ENCODE measurements around the gene TIGD7.
"Not testable (repeated sequence)": the region's sequence is repeated elsewhere in the genome, so short reads cannot be mapped to it uniquely, and the experiment has no call there.

TIGD7 gene

DNA sequence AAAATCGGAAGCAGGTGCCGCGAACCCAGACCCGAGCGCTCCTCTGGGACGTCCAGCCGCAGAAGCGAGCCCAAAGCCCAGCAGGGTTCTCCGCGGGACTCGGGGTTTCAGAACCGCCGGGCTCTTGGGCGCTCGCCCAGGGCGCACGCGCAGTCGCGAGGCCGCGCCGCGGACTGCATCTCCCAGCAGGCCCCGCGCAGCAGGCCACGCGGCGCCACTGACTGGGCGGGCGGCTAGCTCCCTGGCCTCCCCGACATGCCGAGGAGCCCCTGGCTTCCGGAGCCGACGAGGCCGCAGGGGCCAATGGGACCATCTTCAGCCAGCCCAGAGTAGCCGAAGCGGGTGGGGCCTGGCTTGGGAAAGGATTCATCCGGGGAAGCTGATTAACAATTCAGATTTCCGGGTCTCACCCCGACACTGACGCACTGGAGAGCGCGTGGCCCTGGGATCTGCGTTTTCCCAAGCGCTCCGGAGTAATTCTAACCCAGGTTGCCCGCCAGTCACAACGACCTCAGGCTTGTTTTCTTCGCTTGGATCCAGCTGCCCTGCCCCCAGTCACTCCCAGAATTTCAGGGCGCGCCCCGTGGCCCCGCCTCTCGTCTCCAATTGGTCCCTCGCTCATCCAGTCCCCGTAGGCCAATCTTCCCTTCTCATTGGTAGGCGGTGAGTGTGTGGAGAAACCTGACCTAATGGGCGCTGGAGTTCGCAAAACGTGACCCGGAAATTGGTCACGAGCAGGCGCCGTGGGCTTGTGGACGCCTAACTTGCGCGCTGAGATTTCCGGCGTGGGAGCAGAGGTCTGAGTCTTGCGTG, 22.3 kb downstream of the TIGD7 start, which contains the start of gene ZNF263:
ZNF263 (plus strand) TSS at position 762 of the 813 bp plus-strand sequence. CDS start 328 bp downstream, outside the sequence.
- Histone ChIP-seq H3K27ac (ENCODE audit: low read length) (peak within 1 kb of the TSS; percentile 100), H3K36me3 (ENCODE audit: control insufficient read depth in 2 of 2, insufficient read depth in 2 of 2, low read length in 2 of 2) (peaks cover 12 to 18% of the 10 kb centered on the region in 2 donors), H3K27me3 (ENCODE audit: control insufficient read depth in 1 of 2, insufficient read depth in 2 of 2, low read length in 2 of 2) (no peaks in the 10 kb centered on the region), H3K4me3 (ENCODE audit: low read length in 2 of 2) (peak within 1 kb of the TSS; percentile 99), H3K4me1 (ENCODE audit: control insufficient read depth, insufficient read depth, low read length) (peaks cover 22% of the 10 kb centered on the region), H3K9me3 (ENCODE audit: control insufficient read depth in 2 of 2, low read length in 2 of 2) (peaks cover 0 to 13% of the 10 kb centered on the region in 2 donors), H3K9ac (ENCODE audit: low read length in 2 of 2) (peak within 1 kb of the TSS; percentile 93 to 99)

DNA sequence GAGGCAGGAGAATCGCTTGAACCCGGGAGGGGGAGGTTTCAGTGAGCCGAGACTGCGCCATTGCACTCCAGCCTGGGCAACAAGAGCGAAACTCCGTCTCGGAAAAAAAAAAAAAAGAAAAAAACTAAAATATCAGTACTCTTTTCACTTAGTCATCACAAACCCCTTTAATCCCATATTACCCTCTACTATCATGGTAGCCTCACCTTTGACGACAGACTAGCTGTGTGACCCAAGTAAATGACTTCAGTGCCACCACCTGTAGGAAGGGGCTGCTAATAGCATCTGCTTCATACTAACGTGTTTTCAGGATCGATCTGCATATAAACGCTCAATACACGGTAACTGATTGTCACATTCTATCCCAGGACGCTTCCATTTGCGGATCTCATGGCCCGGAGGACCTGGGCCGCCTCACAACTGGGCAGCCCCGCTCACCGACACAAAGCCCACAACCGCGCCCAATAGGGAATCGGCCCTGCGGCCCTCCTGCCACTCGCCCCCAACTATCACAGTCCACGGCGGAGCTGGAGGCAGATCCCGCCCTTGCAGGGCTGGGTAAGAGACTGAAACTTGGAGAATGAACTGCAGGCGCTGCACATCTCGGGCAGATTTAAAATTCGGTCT, 23.0 kb downstream of the TIGD7 start:
- peaks cover 22% of the 10 kb centered on the region for H3K4me1 ChIP-seq (ENCODE audit: control insufficient read depth, insufficient read depth, low read length)
- H3K36me3 ChIP-seq (ENCODE audit: control insufficient read depth in 2 of 2, insufficient read depth in 2 of 2, low read length in 2 of 2) = peaks cover 12 to 18% of the 10 kb centered on the region in 2 donors
- H3K27ac ChIP-seq (ENCODE audit: low read length) = peak overlapping the region; percentile 100
- no peaks in the 10 kb centered on the region for H3K27me3 ChIP-seq (ENCODE audit: control insufficient read depth in 1 of 2, insufficient read depth in 2 of 2, low read length in 2 of 2)
- peak overlapping the region; percentile 99 for H3K4me3 ChIP-seq (ENCODE audit: low read length in 2 of 2)
- peak overlapping the region; percentile 93 to 99 for H3K9ac ChIP-seq (ENCODE audit: low read length in 2 of 2)
- H3K9me3 ChIP-seq (ENCODE audit: control insufficient read depth in 2 of 2, low read length in 2 of 2) = peaks cover 0 to 10% of the 10 kb centered on the region in 2 donors

DNA sequence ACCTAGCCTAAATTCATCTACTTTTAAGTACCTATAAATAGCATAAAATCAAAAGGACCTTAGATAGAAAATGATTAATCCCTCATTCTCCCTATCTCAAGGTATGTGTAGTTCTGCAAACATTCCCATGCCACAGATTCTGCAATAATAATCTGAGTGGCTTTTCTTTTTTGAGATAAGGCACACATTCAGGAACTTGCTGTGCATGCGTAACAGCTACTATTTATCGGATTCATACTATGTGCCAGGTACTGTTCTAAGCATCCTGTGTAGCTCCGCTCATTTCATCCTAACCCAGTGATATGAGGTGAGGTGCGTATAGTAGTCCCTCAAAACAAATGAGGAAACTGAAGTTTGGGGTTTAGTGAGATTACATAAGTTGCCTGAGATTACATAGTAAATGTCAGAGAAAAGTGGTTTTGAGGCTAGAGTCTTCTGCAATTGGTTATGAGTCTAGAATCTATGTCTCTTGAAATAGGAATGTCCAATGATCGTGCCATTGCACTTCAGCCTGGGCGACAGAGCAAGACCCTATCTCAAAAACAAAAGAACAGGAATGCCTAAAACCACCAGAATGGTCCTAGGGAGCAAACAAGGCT, 23.9 kb downstream of the TIGD7 start:
- H3K27me3 ChIP-seq (ENCODE audit: control insufficient read depth in 1 of 2, insufficient read depth in 2 of 2, low read length in 2 of 2) = no peaks in the 10 kb centered on the region
- no peak overlapping the region for H3K4me3 ChIP-seq (ENCODE audit: low read length in 2 of 2)
- H3K9ac ChIP-seq (ENCODE audit: low read length in 2 of 2) = no peak overlapping the region
- H3K9me3 ChIP-seq (ENCODE audit: control insufficient read depth in 2 of 2, low read length in 2 of 2) = peaks cover 0 to 10% of the 10 kb centered on the region in 2 donors
- peaks cover 7 to 14% of the 10 kb centered on the region in 2 donors for H3K36me3 ChIP-seq (ENCODE audit: control insufficient read depth in 2 of 2, insufficient read depth in 2 of 2, low read length in 2 of 2)
- H3K27ac ChIP-seq (ENCODE audit: low read length) = no peak overlapping the region
- H3K4me1 ChIP-seq (ENCODE audit: control insufficient read depth, insufficient read depth, low read length) = peaks cover 22% of the 10 kb centered on the region

DNA sequence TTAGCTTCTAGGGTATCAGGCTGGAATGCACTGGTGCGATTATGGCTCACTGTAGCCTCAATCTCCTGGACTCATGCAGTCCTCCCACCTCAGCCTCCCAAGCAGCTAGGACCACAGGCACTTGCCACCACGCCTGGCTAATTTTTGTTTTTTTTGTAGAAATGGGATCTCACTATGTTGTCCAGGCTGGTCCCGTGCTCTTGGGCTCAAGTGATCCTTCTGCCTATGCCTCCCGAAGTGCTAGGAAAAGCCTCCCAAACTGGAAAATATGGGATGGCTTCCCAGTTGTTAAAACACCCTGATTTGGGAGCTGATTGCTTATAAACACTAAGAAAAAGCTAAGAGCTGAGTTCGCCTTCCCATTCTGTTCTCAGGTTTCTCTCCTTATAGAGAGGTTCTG, 28.6 kb downstream of the TIGD7 start:
- Histone ChIP-seq H3K36me3 (ENCODE audit: control insufficient read depth in 2 of 2, insufficient read depth in 2 of 2, low read length in 2 of 2) (no peaks in the 10 kb centered on the region), H3K27me3 (ENCODE audit: control insufficient read depth in 1 of 2, insufficient read depth in 2 of 2, low read length in 2 of 2) (no peaks in the 10 kb centered on the region), H3K9ac (ENCODE audit: low read length in 2 of 2) (no peak overlapping the region), H3K27ac (ENCODE audit: low read length) (no peak overlapping the region), H3K4me1 (ENCODE audit: control insufficient read depth, insufficient read depth, low read length) (no peaks in the 10 kb centered on the region), H3K9me3 (ENCODE audit: control insufficient read depth in 2 of 2, low read length in 2 of 2) (no peaks in the 10 kb centered on the region), H3K4me3 (ENCODE audit: low read length in 2 of 2) (no peak overlapping the region)

DNA sequence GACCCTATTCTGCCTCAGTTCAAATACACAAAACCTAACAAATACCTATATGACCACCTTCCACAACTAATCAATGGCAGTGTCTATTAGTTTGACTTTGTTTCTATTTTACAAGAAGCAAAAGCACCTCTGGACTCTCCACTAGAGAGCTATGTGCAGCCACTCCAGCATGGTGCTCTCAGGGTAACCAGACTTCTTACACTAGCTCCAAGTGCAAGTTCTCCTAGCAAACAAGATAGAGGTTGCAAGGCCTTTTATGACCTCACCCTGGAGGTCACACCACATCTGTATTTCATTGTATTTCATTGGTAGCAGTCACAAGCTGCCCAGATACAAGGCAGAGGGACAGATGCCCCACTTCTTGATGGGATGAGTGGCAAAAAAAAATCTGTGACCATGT, 30.3 kb downstream of the TIGD7 start:
- Histone ChIP-seq H3K4me1 (ENCODE audit: control insufficient read depth, insufficient read depth, low read length) (no peaks in the 10 kb centered on the region), H3K27ac (ENCODE audit: low read length) (no peak overlapping the region), H3K27me3 (ENCODE audit: control insufficient read depth in 1 of 2, insufficient read depth in 2 of 2, low read length in 2 of 2) (no peaks in the 10 kb centered on the region), H3K36me3 (ENCODE audit: control insufficient read depth in 2 of 2, insufficient read depth in 2 of 2, low read length in 2 of 2) (no peaks in the 10 kb centered on the region), H3K9me3 (ENCODE audit: control insufficient read depth in 2 of 2, low read length in 2 of 2) (no peaks in the 10 kb centered on the region), H3K9ac (ENCODE audit: low read length in 2 of 2) (no peak overlapping the region), H3K4me3 (ENCODE audit: low read length in 2 of 2) (no peak overlapping the region)

DNA sequence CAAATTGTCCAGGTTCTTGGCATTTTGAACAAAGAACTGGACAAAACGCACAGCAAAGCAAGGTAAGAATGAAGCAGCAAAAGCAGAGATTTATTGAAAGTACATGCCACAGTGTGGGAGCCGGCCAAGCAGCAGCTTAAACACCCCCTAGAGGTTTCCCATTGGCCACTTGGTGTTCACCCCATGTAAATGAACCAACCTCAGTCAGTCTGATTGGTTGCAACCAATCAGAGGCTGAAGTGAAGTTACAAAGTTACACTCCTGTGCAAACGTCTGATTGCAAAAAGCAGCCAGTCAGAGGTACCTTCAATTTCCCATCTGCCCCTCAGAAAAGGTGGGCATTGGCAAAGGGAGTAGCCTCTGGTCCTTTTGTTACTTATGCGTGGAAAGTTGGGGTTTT, 30.7 kb downstream of the TIGD7 start:
- H3K27me3 ChIP-seq (ENCODE audit: control insufficient read depth in 1 of 2, insufficient read depth in 2 of 2, low read length in 2 of 2) = no peaks in the 10 kb centered on the region
- no peaks in the 10 kb centered on the region for H3K9me3 ChIP-seq (ENCODE audit: control insufficient read depth in 2 of 2, low read length in 2 of 2)
- H3K4me3 ChIP-seq (ENCODE audit: low read length in 2 of 2) = no peak overlapping the region
- H3K4me1 ChIP-seq (ENCODE audit: control insufficient read depth, insufficient read depth, low read length) = no peaks in the 10 kb centered on the region
- H3K27ac ChIP-seq (ENCODE audit: low read length) = no peak overlapping the region
- H3K36me3 ChIP-seq (ENCODE audit: control insufficient read depth in 2 of 2, insufficient read depth in 2 of 2, low read length in 2 of 2) = no peaks in the 10 kb centered on the region
- H3K9ac ChIP-seq (ENCODE audit: low read length in 2 of 2) = no peak overlapping the region

DNA sequence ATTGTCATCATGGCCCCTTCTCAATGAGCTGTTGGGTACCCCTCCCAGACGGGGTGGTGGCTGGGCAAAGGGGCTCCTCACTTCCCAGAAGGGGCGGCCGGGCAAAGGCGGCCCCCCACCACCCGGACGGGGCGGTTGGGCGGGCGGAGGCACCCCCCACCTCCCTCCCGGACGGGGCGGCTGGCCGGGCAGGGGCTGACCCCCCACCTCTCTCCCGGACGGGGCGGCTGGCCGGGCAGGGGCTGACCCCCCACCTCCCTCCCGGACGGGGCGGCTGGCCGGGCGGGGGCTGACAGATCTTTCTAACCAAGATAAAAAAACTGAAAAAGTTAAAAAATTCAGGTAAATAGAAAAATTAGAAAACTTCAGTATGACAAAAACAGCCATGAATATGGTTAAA, 33.9 kb downstream of the TIGD7 start:
- H3K9ac ChIP-seq (ENCODE audit: low read length in 2 of 2); H3K27ac ChIP-seq (ENCODE audit: low read length); H3K27me3 ChIP-seq (ENCODE audit: control insufficient read depth in 1 of 2, insufficient read depth in 2 of 2, low read length in 2 of 2); H3K36me3 ChIP-seq (ENCODE audit: control insufficient read depth in 2 of 2, insufficient read depth in 2 of 2, low read length in 2 of 2); H3K4me3 ChIP-seq (ENCODE audit: low read length in 2 of 2); H3K4me1 ChIP-seq (ENCODE audit: control insufficient read depth, insufficient read depth, low read length); H3K9me3 ChIP-seq (ENCODE audit: control insufficient read depth in 2 of 2, low read length in 2 of 2): not testable (repeated sequence)

DNA sequence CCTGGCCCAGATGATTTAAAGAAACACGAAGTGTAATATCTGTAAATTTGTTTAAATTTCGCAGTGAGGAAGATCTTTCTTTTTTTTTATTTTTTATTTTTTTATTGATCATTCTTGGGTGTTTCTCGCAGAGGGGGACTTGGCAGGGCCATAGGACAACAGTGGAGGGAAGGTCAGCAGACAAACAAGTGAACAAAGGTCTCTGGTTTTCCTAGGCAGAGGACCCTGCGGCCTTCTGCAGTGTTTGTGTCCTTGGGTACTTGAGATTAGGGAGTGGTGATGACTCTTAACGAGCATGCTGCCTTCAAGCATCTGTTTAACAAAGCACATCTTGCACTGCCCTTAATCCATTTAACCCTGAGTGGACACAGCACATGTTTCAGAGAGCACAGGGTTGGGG, 34.5 kb downstream of the TIGD7 start:
- not testable (repeated sequence) for H3K27ac ChIP-seq (ENCODE audit: low read length); H3K4me1 ChIP-seq (ENCODE audit: control insufficient read depth, insufficient read depth, low read length); H3K36me3 ChIP-seq (ENCODE audit: control insufficient read depth in 2 of 2, insufficient read depth in 2 of 2, low read length in 2 of 2); H3K9me3 ChIP-seq (ENCODE audit: control insufficient read depth in 2 of 2, low read length in 2 of 2); H3K27me3 ChIP-seq (ENCODE audit: control insufficient read depth in 1 of 2, insufficient read depth in 2 of 2, low read length in 2 of 2); H3K9ac ChIP-seq (ENCODE audit: low read length in 2 of 2); H3K4me3 ChIP-seq (ENCODE audit: low read length in 2 of 2)

DNA sequence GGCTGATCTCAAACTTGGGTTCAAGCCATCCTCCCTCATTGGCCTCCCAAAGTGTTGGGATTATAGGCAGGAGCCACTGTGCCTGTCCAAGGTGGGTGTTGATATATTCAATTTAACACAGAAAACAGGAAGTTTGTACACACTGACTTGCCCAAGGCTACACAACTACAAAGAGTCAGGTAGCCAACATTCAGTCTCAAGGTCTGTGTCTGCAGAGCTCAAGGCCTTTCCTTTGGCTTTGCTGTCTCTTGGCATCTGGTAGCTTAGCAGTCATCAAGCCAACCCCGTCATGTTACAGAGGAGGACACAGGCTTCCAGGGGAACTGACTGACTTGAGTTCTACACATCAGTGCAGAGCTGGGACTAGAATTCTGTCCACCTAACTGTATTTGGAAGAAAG, 36.9 kb downstream of the TIGD7 start:
- Histone ChIP-seq H3K27ac (ENCODE audit: low read length) (no peak overlapping the region), H3K4me3 (ENCODE audit: low read length in 2 of 2) (no peak overlapping the region), H3K9ac (ENCODE audit: low read length in 2 of 2) (no peak overlapping the region), H3K9me3 (ENCODE audit: control insufficient read depth in 2 of 2, low read length in 2 of 2) (no peaks in the 10 kb centered on the region), H3K27me3 (ENCODE audit: control insufficient read depth in 1 of 2, insufficient read depth in 2 of 2, low read length in 2 of 2) (no peaks in the 10 kb centered on the region), H3K36me3 (ENCODE audit: control insufficient read depth in 2 of 2, insufficient read depth in 2 of 2, low read length in 2 of 2) (peaks cover 3 to 10% of the 10 kb centered on the region in 2 donors), H3K4me1 (ENCODE audit: control insufficient read depth, insufficient read depth, low read length) (peaks cover 5% of the 10 kb centered on the region)

DNA sequence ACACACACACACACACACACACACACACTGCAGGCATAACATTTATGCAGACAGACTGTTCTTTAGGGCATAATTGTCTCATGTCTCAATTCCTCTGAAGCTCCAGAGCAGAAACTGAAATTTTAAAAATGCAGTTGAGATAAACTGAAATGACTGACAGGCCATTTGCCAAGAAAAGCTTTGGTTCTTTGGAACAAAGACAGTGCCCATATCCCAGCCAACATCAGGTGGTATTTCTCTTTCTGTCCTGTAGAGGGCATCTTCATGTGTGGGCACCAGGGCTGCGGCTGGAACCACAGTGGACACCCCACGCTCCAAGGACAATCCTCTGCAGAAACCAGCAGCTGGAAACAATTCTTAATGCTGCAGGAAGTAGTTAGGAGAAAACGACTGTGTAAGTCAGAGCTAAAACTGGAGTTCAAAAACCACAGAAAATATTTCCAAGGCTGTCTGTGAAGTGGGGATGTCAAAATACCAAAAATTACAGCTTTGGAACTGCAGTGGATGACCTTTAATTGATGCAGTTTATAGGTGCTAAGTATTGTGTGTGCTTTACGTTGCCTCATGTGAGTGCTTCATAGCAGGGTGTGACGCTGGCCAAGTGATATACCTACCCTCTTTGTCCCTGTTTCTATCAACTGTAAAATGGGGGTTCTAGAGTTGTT, 38.2 kb downstream of the TIGD7 start:
- Histone ChIP-seq H3K27ac (ENCODE audit: low read length) (no peak overlapping the region), H3K4me1 (ENCODE audit: control insufficient read depth, insufficient read depth, low read length) (peaks cover 5% of the 10 kb centered on the region), H3K9ac (ENCODE audit: low read length in 2 of 2) (no peak overlapping the region), H3K4me3 (ENCODE audit: low read length in 2 of 2) (no peak overlapping the region), H3K27me3 (ENCODE audit: control insufficient read depth in 1 of 2, insufficient read depth in 2 of 2, low read length in 2 of 2) (no peaks in the 10 kb centered on the region), H3K36me3 (ENCODE audit: control insufficient read depth in 2 of 2, insufficient read depth in 2 of 2, low read length in 2 of 2) (peaks cover 3 to 10% of the 10 kb centered on the region in 2 donors), H3K9me3 (ENCODE audit: control insufficient read depth in 2 of 2, low read length in 2 of 2) (no peaks in the 10 kb centered on the region)

Data from stomach smooth muscle (tissue), 2 donors.